GM19438 (cell line): ENCODE results near the gene AIDA.
"Not testable (repeated sequence)": the region's sequence is repeated elsewhere in the genome, so short reads cannot be mapped to it uniquely, and the experiment has no call there.

Experiments used
- ATAC-seq: cut with Tn5 transposase; IDR thresholded peaks from one replicate; pipeline ENCODE4 v1.9.1; 2021; ENCODE audit warnings: low read depth; ENCODE audit not compliant: unreplicated experiment

AIDA gene

GRCh38 chr1:222712253-222713090 lies at the start of gene AIDA, which contains the start of gene BROX:
TSS of gene AIDA (minus strand) at chr1:222712491. CDS start at chr1:222712317, 174 bp downstream.
TSS of gene BROX (plus strand) at chr1:222712564. CDS start at chr1:222715700, 3,136 bp downstream.
- ATAC-seq, result peak; percentile 75

- no peak for ATAC-seq
Measured at GRCh38 chr1:222761083-222761482, 48.8 kb upstream of the AIDA start.

GRCh38 chr1:222759451-222760035 lies 47.3 kb upstream of the AIDA start:
- no peak for ATAC-seq

- ATAC-seq, result no peak
Measured at GRCh38 chr1:222757646-222758268, 45.5 kb upstream of the AIDA start.

- ATAC-seq, result no peak
Measured at GRCh38 chr1:222754366-222755139, 42.3 kb upstream of the AIDA start.

- ATAC-seq, result no peak
Measured at GRCh38 chr1:222751255-222751654, 39.0 kb upstream of the AIDA start.

- ATAC-seq, result peak; percentile 79
Measured at GRCh38 chr1:222750651-222751050, 38.4 kb upstream of the AIDA start.

- ATAC-seq, result no peak
Measured at GRCh38 chr1:222749927-222750326, 37.6 kb upstream of the AIDA start.

GRCh38 chr1:222741630-222742457 lies 29.6 kb upstream of the AIDA start:
- not testable (repeated sequence) for ATAC-seq

GRCh38 chr1:222739929-222740328 lies 27.6 kb upstream of the AIDA start:
- ATAC-seq, result no peak

GRCh38 chr1:222739465-222739864 lies 27.2 kb upstream of the AIDA start:
- ATAC-seq, result no peak

- ATAC-seq, result no peak
Measured at GRCh38 chr1:222736972-222737371, 24.7 kb upstream of the AIDA start, which contains the start of gene FAM177B. TSS of gene FAM177B (plus strand) at chr1:222737202. CDS start at chr1:222746546, 9,344 bp downstream.

GRCh38 chr1:222736470-222736869 lies 24.2 kb upstream of the AIDA start:
- ATAC-seq, result no peak

GRCh38 chr1:222734740-222735139 lies 22.4 kb upstream of the AIDA start:
- ATAC-seq, result no peak

GRCh38 chr1:222732216-222733159 lies 20.2 kb upstream of the AIDA start:
- ATAC-seq, result peak; percentile 97

GRCh38 chr1:222730866-222731265 lies 18.6 kb upstream of the AIDA start:
- ATAC-seq, result no peak

- ATAC-seq, result no peak
Measured at GRCh38 chr1:222728746-222729145, 16.5 kb upstream of the AIDA start.

- no peak for ATAC-seq
Measured at GRCh38 chr1:222716393-222716792, 4.1 kb upstream of the AIDA start.
